Activated CD8-positive, alpha-beta T cell treated with anti-CD3 and anti-CD28 coated beads for 36 hours (primary cell): ENCODE results near the gene MUC12. TPM values are rescaled to one million over a fixed set of nuclear protein-coding genes. Genes with fewer than 3 reads are reported as not detected.
"Not testable (repeated sequence)": the region's sequence is repeated elsewhere in the genome, so short reads cannot be mapped to it uniquely, and the experiment has no call there.

ENCODE experiments used
- ATAC-seq: fragments of 200-7000 bp; cut with Tn5 transposase; one replicate; pipeline ENCODE4 v1.10.0; 2021; ENCODE audit warnings: mild to moderate bottlenecking, moderate library complexity
- CTCF ChIA-PET: fragments of 350-600 bp; sonication (Branson Sonifier 250); formaldehyde crosslinking; loops from one replicate; lab custom pipeline; 2021; ENCODE audit warnings: antibody characterized with exemption; lab: Charles Lee
- POLR2A ChIA-PET: fragments of 350-600 bp; sonication (Branson Sonifier 250); formaldehyde crosslinking; loops from one replicate; lab custom pipeline; 2021; ENCODE audit warnings: antibody characterized with exemption; lab: Charles Lee
- DNase-seq: peaks from one replicate; pipeline ENCODE4 v3.0.0-alpha.2; 2020
- H3K27ac Mint-ChIP-seq: one replicate; pipeline ENCODE4 v1.8.0; 2021; ENCODE audit warnings: mild to moderate bottlenecking, mixed read lengths
- H3K27me3 Mint-ChIP-seq: one replicate; pipeline ENCODE4 v1.8.0; 2021; ENCODE audit warnings: mixed read lengths
- H3K36me3 Mint-ChIP-seq: one replicate; pipeline ENCODE4 v1.8.0; 2021; ENCODE audit warnings: low read depth, mixed read lengths
- H3K4me1 Mint-ChIP-seq: one replicate; pipeline ENCODE4 v1.8.0; 2021; ENCODE audit warnings: low read depth, mixed read lengths
- H3K4me3 Mint-ChIP-seq: one replicate; pipeline ENCODE4 v1.8.0; 2021; ENCODE audit warnings: mild to moderate bottlenecking, moderate library complexity, mixed read lengths
- H3K9me3 Mint-ChIP-seq: one replicate; pipeline ENCODE4 v1.8.0; 2021; ENCODE audit warnings: mixed read lengths
- intact Hi-C: fragments of 100-400 bp; cut with micrococcal nuclease; formaldehyde crosslinking; loops from one replicate; pipeline ENCODE4 v1.10.0; 2022
- total RNA-seq, 2 experiments: library from RNA; stranded (reverse); gene quantifications; one replicate each; pipeline ENCODE4 v1.2.3, GENCODE V29; 2021
- TF ChIP-seq, protein P1 (sequence below): fragments of 200-600 bp; IDR thresholded peaks from one replicate; pipeline ENCODE4 v1.8.0; 2022; ENCODE audit warnings: antibody characterized with exemption, mild to moderate bottlenecking

MUC12 gene
- total RNA-seq, 2 experiments from 2014 or later, result 0.54 TPM; not detected in 1

DNA sequence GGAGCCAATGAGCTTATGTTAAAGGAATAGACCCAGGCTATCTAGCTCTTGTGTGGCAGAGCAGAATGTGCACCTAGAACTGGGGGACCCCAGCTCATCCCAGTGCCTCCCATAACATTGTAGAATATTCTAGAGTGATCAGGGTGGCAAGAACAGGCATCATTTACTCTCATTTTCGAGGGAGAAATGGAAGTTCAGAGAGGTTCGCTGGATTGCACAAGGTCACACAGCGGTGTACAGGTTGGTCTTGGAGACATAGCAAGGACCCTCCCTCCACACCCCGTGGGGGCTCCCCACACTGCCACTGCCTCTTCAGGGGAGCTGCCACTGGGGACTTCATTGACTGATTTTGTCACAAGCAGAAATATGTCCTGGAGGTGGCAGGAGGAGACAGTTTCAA, 8.9 kb downstream of the MUC12 start:
- H3K9me3 Mint-ChIP-seq, result peaks cover 3% of the 10 kb centered on the region
- TF ChIP-seq, protein P1, sequence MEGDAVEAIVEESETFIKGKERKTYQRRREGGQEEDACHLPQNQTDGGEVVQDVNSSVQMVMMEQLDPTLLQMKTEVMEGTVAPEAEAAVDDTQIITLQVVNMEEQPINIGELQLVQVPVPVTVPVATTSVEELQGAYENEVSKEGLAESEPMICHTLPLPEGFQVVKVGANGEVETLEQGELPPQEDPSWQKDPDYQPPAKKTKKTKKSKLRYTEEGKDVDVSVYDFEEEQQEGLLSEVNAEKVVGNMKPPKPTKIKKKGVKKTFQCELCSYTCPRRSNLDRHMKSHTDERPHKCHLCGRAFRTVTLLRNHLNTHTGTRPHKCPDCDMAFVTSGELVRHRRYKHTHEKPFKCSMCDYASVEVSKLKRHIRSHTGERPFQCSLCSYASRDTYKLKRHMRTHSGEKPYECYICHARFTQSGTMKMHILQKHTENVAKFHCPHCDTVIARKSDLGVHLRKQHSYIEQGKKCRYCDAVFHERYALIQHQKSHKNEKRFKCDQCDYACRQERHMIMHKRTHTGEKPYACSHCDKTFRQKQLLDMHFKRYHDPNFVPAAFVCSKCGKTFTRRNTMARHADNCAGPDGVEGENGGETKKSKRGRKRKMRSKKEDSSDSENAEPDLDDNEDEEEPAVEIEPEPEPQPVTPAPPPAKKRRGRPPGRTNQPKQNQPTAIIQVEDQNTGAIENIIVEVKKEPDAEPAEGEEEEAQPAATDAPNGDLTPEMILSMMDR, result no peak
- DNase-seq (no peak), ATAC-seq (no peak)
- no peaks in the 10 kb centered on the region for H3K36me3 Mint-ChIP-seq
- no peak overlapping the region for H3K4me3 Mint-ChIP-seq
- no peak overlapping the region for H3K27ac Mint-ChIP-seq
- POLR2A ChIA-PET, result no interaction called here
- intact Hi-C loops, result no loop called here
- H3K4me1 Mint-ChIP-seq, result no peaks in the 10 kb centered on the region
- H3K27me3 Mint-ChIP-seq, result peaks cover 4% of the 10 kb centered on the region
- CTCF ChIA-PET, result interaction anchor here (1.0 kb wide), 1 partner anchor 10 kb away, joined by 3 read pairs; no protein-coding TSS in a partner anchor

DNA sequence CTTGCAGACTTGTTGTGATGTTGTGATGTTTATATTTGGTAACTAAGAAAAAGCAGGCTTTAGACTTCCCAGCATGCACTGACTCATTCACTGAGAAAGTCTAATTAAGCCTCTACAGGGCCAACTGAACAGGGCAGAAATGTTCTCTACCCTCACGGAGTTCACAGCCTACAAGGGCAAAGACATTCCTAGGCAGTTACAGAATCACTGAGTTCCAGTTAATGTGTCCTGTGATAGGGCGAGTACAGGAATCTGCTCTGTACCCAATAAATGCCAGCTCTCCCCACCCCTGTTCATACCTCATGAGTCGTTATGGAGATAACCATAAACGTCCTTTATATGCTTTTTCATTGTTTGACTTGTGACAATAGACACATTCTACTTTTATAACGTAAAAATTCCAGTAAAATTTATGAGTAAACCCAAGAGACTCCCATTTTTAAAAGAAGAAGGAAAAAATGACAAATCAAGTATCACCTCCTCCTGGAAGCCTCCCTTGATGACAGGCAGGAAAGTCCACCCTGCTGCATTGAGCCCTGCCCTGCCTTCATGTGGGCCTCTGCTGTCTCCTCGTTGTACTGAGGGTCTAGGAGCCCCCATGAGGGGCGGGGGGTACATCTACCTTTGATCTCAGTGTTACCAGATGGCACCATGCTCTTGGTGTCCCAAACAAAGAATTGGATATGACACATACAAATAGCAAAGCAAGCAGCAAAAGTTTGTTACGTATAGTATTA, 14.3 kb downstream of the MUC12 start:
- POLR2A ChIA-PET, result no interaction called here
- intact Hi-C loops, result no loop called here
- H3K4me3 Mint-ChIP-seq, result no peak overlapping the region
- no peaks in the 10 kb centered on the region for H3K36me3 Mint-ChIP-seq
- peaks cover 2% of the 10 kb centered on the region for H3K27me3 Mint-ChIP-seq
- CTCF ChIA-PET, result no interaction called here
- H3K9me3 Mint-ChIP-seq, result no peaks in the 10 kb centered on the region
- ATAC-seq (no peak), DNase-seq (no peak)
- no peak overlapping the region for H3K27ac Mint-ChIP-seq
- H3K4me1 Mint-ChIP-seq, result no peaks in the 10 kb centered on the region
- TF ChIP-seq, protein P1, result no peak

DNA sequence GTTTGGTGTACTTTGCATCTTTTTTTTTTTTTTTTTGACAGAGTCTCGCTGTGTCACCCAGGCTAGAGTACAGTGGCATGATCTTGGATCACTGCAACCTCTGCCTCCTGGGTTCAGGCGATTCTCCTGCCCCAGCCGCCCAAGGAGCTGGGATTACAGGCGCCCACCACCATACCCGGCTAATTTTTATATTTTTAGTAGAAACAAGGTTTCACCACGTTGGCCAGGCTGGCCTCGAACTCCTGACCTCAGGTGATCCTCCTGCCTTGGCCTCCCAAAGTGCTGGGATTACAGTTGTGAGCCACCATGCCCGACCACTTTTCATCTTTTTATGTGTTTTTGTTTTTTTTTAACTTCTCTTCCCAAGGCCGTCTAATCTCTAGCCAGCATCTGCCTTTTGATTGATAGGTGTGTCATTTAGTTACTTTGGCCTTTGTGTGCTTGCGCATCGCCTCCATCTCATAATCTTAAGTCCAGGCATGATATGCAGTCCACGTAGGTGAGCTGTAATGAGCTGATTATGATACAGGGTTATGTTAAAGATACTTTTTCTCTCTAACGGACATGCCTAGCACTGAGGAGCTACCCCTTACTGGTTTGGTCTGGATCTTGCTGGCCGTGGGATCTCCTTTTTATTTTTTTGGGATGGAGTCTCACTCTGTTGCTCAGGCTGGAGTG, 15.0 kb downstream of the MUC12 start:
- H3K27me3 Mint-ChIP-seq, ATAC-seq, H3K4me1 Mint-ChIP-seq, CTCF ChIA-PET, H3K27ac Mint-ChIP-seq, POLR2A ChIA-PET, H3K9me3 Mint-ChIP-seq, H3K4me3 Mint-ChIP-seq, H3K36me3 Mint-ChIP-seq, DNase-seq, intact Hi-C loops: not testable (repeated sequence)

DNA sequence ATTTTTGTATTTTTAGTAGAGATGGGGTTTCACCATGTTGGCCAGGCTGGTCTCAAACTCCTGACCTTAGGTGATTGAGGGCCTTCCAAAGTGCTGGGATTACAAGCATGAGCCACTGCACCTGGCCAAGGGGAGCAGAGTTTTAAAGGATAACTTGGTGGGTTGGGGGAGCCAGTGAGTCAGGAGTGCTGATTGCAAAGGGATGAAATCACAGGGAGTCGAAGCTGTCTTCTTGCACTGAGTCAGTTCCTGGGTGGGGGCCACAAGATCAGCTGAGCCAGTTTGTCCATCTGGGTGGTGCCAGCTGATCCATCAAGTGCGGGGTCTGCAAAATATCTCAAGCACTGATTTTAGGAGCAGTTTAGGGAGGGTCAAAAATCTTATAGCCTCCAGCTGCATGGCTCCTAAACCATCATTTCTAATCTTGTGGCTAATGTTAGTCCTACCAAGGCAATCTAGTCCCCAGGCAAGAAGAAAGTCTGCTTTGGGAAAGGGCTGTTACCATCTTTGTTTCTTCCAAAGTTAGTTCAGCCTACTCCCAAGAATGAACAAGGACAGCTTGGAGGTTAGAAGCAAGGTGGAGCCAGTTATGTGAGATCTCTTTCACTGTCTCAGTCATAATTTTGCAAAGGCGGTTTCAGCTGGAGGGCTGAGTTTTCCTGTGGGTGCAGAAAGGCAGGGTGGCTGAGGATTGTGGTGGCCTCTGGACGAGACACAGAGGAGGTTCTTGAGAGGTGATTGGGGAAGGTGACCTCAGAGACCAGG, 15.8 kb downstream of the MUC12 start:
- H3K4me3 Mint-ChIP-seq, ATAC-seq, H3K36me3 Mint-ChIP-seq, CTCF ChIA-PET, H3K9me3 Mint-ChIP-seq, POLR2A ChIA-PET, H3K27ac Mint-ChIP-seq, DNase-seq, intact Hi-C loops, H3K27me3 Mint-ChIP-seq, H3K4me1 Mint-ChIP-seq: not testable (repeated sequence)

DNA sequence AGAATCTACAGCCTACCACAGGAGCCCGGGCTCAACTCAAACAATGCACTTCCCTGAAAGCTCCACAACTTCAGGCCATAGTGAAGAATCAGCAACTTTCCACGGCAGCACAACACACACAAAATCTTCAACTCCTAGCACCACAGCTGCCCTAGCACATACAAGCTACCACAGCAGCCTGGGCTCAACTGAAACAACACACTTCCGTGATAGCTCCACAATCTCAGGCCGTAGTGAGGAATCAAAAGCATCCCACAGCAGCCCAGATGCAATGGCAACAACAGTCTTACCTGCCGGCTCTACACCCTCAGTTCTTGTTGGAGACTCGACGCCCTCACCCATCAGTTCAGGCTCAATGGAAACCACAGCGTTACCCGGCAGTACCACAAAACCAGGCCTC, 22.3 kb downstream of the MUC12 start:
- Mint-ChIP-seq H3K27me3 (no peaks in the 10 kb centered on the region), H3K9me3 (no peaks in the 10 kb centered on the region), H3K27ac (no peak overlapping the region), H3K4me1 (no peaks in the 10 kb centered on the region), H3K4me3 (no peak overlapping the region), H3K36me3 (no peaks in the 10 kb centered on the region)
- TF ChIP-seq, protein P1, result no peak
- ATAC-seq, result no peak
- CTCF ChIA-PET, result interaction anchor here (1.5 kb wide), 1 partner anchor 67 kb away, joined by 3 read pairs; no protein-coding TSS in a partner anchor
- intact Hi-C loops, result no loop called here
- POLR2A ChIA-PET, result no interaction called here
- no peak for DNase-seq

DNA sequence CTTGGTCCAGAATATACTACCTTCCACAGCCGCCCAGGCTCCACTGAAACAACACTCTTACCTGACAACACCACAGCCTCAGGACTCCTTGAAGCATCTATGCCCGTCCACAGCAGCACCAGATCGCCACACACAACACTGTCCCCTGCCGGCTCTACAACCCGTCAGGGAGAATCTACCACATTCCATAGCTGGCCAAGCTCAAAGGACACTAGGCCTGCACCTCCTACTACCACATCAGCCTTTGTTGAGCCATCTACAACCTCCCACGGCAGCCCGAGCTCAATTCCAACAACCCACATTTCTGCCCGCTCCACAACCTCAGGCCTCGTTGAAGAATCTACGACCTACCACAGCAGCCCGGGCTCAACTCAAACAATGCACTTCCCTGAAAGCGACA, 22.9 kb downstream of the MUC12 start:
- H3K36me3 Mint-ChIP-seq, intact Hi-C loops: not testable (repeated sequence)
- CTCF ChIA-PET, result interaction anchor here (1.5 kb wide), 1 partner anchor 66 kb away, joined by 3 read pairs; no protein-coding TSS in a partner anchor

DNA sequence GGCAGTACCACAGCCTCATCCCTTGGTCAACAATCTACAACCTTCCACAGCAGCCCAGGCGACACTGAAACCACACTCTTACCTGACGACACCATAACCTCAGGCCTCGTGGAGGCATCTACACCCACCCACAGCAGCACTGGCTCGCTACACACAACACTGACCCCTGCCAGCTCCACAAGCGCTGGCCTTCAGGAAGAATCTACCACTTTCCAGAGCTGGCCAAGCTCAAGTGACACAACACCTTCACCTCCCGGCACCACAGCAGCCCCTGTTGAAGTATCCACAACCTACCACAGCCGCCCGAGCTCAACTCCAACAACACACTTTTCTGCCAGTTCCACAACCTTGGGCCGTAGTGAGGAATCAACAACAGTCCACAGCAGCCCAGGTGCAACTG, 25.3 kb downstream of the MUC12 start:
- H3K27ac Mint-ChIP-seq, POLR2A ChIA-PET, H3K9me3 Mint-ChIP-seq, CTCF ChIA-PET, DNase-seq, H3K4me1 Mint-ChIP-seq, H3K36me3 Mint-ChIP-seq, H3K27me3 Mint-ChIP-seq, ATAC-seq, H3K4me3 Mint-ChIP-seq, intact Hi-C loops: not testable (repeated sequence)

More for the DNA sequence above, 22.9 kb downstream of the MUC12 start:
- H3K4me3 Mint-ChIP-seq, POLR2A ChIA-PET, H3K27ac Mint-ChIP-seq, ATAC-seq, H3K27me3 Mint-ChIP-seq, H3K4me1 Mint-ChIP-seq, DNase-seq, H3K9me3 Mint-ChIP-seq: not testable (repeated sequence)

DNA sequence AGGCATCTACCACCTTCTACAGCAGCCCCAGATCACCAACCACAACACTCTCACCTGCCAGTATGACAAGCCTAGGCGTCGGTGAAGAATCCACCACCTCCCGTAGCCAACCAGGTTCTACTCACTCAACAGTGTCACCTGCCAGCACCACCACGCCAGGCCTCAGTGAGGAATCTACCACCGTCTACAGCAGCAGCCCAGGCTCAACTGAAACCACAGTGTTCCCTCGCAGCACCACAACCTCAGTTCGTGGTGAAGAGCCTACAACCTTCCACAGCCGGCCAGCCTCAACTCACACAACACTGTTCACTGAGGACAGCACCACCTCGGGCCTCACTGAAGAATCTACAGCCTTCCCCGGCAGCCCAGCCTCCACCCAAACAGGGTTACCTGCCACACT, 29.2 kb downstream of the MUC12 start:
- H3K4me1 Mint-ChIP-seq, H3K9me3 Mint-ChIP-seq, H3K27me3 Mint-ChIP-seq, ATAC-seq, H3K27ac Mint-ChIP-seq, CTCF ChIA-PET, POLR2A ChIA-PET, H3K4me3 Mint-ChIP-seq, intact Hi-C loops, H3K36me3 Mint-ChIP-seq, DNase-seq: not testable (repeated sequence)
